Measurements from ENCODE around the gene ID3.
"Not testable (repeated sequence)": the region's sequence is repeated elsewhere in the genome, so short reads cannot be mapped to it uniquely, and the experiment has no call there.

ID3 gene

DNA sequence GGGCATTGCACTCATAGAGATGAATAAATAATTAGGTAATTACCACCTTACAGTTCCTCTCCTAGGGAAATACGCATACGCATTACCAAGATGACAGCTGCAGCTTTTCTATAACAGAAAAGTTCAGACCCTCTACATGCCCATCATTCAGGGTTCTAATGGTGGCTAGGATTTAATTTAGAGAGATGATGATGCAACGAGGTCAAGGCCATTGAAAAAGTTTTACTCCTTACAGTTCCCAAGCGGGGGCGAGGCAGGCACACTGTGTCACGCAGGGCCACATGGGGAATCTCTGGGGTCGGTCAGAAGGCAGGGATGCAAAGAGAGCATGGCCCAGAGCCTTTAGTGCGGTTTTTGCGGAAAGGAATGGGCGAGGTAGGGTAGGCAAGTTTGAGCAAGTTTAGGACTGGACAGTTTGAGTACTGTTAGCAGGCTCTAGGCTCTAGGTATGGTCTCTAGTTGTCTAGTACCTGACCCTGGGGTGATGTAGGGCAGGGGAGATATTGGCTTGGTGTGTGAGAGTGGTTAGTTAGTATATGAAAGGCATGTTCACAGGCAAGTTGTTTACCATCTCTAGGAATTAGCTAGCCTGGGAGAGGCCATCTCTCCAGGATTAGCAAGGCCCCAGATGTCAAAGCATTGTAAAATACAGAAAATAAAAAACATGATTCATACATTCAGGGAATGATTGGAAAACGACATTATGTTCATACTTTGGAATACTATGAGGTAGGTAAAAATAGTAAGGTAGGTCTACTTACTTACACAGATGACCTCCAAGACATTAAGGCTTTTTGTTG is 29.6 kb upstream of the ID3 start:
- no peak for DNase-seq (ENCODE audit: low read depth)

DNA sequence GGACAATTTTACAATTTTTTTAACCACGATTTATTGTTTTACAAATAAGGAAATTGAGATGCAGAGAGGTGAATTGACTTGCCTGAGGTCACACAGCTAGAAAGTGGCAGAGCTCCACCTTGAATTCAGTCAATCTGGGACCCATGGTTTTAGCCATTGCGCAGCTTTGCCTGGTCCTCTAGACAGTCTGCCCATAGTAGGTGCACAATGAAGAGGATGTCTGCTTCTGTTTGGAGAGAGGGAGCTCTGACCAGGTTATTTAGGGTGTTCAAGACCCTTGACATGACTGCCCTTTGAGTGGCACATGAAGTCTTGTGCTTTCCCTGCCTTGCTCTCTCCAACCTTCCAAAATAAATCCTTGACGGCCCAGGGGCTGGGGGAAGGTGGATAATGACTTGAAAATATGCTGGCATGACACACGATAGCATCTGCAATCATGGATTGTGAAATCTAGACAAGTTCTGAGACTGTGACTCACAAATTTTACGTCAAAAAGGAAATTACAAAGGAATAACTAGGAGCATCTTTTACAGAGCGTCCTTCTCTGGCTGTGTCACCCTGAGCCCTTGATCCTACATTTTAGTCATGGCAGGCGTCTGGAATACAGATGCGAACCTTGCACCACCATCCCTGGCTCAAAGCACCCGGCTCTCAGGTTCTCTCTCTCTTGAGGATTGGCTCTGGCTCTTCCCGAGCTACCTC is 26.2 kb upstream of the ID3 start:
- DNase-seq (ENCODE audit: low read depth): no peak

DNA sequence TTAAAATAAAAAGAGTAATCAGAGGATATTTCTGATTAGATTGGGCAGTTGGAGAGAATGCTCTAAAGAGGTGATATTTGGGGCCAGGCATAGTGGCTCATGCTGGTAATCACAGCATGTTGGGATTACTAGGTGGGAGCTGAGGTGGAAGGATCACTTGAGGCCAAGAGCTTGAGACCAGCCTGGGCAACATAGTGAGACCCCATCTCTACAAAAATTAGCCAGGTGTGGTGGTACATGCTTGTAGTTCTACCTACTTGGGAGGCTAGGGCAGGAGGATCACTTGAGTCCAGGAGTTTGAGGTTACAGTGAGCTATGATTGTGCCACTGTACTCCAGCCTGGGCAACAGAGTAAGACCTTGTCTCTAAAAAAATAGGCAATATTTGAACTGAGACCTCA is 24.4 kb upstream of the ID3 start:
- DNase-seq (ENCODE audit: low read depth): not testable (repeated sequence)

DNA sequence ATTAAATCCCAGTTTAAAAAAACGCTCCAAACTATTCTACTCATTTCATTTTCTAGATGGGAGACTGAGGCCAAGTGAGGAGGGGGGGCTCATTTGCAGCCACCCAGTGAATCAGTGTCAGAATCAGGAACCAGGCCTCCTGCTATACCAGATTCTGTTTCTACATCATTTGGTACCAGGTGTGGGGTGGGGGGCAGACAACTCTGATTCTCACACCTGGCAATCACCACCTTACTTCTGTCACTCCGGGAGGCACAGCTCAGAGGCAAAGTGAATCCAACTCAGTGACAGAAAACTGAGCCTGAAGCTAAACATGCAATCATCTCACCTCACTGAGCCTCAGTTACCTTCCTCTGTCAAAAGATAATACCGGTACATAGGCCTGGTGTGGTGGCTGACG is 23.5 kb upstream of the ID3 start:
- DNase-seq (ENCODE audit: low read depth): no peak

DNA sequence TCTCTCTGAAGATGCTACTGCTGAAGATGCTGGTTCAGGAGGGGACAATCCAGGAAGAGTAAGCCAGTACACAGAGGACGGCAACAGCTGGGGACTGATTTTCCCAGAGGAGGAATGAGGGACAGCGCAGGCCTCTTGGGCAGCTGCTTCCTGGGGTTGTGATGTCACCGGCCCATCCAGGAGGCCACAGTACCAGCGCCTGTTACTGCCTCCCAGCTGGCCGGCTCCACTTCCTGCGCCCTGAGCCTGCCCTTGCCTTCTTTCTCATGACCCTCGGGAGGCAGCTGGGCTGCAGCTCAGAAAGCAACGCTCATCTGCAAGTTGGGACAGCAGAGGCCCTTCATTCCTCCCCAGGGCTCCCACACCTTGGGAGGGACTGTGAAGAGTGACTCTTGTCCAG is 21.9 kb upstream of the ID3 start:
- no peak for DNase-seq (ENCODE audit: low read depth)

DNA sequence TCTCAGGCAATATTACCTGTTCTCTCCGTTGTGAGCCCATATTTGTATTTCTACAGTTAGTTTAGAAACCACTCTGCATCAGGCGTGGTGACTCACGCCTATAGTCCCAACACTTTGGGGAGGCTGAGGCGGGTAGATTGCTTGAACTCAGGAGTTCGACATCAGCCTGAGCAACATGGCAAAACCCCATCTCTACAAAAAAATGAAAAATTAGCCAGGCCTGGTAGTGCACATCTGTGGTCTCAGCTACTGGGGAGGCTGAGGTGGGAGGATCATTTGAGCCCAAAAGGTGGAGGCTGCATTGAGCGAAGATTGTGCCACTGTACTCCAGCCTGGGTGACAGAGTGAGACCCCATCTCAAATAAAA is 19.7 kb upstream of the ID3 start:
- DNase-seq (ENCODE audit: low read depth): no peak

DNA sequence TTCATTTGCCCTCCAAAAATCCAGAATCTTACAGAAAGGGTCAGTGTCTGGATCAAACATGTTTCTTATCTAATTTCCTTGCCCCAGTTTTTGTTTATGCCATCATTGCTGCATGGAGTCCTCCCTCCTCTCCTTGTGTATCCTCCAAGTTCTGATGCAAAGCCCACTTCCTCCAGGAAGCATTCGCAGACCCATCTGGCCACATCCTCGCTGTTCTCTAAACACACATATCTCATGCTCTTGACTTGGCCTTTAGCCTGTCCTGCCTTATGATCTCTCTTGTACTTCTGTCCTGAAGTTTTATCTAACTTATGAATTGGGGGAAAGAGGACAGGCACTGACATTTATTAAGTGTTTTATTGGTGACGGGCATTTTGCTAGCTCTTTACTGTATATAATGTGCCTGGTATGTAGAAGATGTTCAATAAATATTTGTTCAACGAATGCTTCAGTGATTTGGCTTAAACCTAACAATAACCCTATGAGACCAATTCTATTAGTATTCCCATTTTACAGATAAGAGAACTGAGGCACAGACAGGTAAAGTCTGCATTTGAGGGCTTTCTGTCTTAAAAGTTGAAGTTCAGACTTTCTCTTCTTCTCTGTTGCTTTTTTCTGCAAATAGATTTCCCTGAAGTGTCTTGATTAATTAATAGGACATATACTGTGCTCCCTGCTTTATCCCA is 19.2 kb upstream of the ID3 start:
- no peak for DNase-seq (ENCODE audit: low read depth)

DNA sequence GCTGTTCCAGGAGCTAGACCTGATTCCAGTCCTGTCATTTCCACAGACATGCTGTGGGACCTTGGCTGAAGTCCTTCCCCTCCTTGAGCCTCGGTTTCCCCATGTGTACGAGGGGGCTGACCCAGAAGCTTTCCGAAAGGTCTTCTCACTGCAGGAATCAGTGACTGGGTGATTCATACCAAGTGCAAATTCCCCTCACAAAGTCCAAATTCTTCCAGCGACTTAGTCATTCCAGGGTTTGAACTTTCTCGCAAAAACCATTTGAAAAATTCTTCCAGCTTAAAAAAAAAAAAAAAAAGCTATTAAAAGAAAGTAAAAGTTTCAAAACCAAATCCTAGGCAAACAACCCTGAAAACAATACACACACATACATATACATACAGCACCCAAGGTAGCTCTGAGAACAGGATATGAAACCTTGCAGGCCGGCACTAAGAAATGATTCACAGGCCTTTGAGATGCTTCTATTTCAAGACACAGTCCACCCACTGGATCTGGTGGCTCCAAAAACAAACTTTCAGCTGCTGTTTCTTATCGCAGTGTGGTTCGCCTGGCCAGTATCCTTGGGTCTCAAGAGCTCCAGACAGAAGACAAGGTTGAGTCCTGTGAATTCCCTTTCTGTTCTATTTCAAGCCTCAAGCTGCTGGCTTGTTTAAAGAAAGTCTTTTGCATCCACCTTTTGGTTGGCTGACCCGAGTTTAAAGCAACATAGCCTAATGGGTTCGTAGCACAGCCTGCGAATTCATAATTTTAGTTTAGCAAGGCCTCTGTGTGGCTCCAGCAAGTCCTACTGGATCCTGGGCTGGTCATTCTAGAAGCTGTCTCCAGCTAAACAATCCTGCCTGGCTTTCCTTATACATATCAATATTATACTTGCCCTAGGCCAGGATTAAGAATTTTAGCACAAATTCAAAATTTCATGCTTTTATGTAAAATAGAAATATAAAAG is 18.0 kb upstream of the ID3 start:
- DNase-seq (ENCODE audit: low read depth): no peak

DNA sequence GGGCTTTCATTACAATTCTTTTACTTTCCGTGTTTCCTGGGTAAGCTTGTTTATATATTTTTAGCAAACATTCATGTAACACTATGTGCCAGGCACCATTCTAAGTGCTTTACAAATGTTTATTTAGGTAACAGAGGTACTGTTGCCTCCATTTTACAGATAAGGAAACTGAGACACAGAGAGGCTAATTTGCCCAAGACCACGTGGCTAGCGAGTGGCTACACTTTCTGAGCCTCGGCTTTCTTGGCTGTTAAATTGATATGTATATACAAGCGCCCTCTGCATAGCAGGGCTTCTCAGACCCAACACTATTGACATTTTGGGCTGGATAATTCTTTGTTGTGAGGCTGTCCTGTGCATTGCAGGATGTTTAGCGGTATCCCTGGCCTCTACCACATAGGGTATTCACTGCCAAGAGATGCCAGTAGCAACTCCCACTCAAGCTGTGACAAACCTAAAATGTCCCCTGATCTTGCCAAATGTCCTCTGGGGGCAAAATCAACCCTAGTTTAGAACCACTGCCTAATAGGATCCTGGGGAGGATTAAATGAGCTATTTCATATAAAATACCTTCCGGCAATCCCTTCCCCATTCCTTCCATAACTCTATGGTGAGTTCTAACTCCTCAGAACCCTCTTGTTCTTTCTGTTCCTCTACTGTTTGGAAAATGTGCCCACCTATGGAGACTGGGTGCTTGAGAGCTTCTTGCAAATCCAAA is 17.2 kb upstream of the ID3 start:
- DNase-seq (ENCODE audit: low read depth): no peak

DNA sequence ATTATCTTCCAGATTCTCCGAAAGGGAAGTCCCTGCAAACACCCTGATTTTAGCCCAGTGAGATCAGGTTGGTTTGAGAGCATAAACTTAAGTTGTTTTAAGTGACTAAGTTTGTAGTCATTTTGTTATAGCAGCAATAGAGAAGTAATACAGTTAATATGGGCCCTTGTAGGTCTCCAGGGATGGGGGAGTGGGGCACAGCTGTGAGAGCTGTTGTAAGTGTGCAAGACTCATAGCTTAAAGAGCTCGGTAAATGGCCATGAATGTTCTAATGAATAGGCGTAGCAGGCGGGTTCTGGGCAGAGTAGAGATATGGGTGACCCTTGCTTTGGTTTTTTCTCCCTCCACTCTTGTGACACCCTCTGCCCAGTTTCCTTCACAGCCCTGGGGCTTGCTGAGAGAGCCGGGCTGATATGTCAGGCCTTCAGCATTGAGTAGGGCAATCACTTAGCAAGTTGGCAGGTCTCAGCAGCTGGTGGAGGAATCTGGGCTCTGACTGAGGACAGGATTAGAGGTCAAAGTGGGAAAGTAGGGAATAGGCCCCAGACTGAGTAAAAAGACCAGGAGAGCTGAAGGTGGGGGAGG is 16.0 kb upstream of the ID3 start:
- no peak for DNase-seq (ENCODE audit: low read depth)

DNA sequence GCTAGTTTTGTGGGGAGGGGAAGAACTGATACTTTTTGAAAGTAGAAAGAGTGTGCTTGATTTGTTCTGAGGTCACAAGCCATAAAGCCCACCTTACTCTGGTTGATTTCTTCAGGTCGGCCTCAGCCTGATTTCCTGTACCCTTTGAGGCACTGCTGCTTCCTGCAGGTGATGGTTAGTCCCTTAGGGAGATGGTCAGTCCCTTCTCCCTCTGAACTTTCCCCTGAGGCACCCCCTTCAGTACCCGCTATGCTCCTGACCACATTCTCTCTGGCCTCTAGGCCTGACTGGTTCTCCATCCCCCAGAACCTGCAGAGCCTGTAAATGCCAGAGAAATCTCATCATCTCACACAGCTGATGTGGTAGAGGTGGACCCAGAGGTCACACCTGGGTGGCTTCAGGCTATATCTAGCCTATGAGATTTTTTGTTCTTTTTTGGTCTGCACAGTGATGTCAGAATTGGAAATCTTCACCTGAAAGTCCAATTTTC is 15.0 kb upstream of the ID3 start:
- no peak for DNase-seq (ENCODE audit: low read depth)

DNA sequence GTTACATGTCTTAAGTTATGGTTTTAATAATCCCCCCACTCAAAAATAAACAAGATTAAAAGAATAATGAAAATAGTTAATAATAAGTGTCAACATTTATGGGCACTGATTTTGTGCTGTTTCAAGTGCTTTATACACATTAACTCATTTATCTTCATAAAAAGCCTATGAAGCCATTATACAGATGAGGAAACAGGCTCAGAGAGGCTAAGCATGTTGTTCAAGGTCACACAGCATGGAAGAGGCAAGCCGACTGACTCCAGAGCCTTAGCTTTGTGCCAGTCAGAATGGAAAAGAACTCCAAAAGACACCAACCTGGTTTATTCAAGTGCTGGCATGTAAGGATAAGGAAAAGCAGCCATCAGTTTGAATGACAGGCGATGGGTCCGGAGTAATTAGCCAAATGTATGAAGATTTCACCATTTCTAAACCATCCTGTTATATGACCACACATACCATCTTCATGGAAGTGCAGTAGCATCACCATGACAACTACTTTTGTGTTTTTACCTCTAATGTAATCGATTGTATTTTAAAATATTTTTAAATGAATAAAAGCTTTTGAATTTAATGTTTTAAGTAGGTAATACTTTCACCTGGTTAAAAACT is 14.4 kb upstream of the ID3 start:
- DNase-seq (ENCODE audit: low read depth): no peak

DNA sequence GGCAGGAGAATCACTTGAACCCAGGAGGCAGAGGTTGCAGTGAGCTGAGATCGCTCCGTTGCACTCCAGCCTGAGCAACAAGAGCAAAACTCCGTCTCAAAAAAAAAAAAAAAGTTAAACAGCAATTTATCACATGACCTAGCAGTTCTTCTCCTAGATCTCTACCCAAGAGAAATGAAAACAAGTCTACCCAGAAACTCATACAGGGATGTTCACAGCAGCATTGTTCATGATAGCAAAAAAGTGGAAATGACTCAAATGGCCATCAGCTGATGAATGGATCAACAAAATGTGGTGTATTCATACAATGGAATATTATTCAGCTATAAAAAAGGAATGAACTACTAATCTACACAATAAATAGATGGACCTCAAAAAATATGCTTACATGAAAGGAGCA is 12.2 kb upstream of the ID3 start:
- DNase-seq (ENCODE audit: low read depth): no peak

DNA sequence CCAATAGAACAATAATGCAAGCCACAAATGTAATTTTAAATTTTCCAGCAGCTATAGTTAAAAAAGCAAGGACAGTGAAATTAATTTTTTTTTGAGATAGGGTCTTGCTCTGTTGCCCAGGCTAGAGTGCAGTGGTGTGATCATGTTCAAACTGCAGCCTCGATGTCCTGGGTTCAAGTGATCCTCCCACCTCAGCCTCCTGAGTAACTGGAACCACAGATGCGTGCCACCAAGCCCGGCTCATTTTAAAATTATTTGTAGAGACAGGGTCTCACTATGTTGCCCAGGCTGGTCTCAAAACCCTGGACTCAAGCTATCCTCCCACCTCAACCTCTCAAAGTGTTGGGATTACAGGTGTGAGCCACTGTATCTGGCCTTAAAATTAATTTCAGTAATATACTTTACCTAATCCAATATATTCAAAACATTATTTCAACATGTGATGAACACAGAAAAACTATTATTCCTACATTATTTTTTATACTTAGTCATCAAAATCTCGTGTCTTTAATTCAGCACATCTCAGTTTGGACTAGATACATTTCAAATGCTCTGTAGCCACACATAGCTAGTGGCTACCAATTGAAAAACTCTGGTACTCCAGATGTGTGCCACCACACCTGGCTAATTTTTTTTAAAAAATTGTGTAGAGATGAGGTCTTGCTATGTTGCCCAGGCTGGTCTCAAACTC is 10.8 kb upstream of the ID3 start:
- no peak for DNase-seq (ENCODE audit: low read depth)

DNA sequence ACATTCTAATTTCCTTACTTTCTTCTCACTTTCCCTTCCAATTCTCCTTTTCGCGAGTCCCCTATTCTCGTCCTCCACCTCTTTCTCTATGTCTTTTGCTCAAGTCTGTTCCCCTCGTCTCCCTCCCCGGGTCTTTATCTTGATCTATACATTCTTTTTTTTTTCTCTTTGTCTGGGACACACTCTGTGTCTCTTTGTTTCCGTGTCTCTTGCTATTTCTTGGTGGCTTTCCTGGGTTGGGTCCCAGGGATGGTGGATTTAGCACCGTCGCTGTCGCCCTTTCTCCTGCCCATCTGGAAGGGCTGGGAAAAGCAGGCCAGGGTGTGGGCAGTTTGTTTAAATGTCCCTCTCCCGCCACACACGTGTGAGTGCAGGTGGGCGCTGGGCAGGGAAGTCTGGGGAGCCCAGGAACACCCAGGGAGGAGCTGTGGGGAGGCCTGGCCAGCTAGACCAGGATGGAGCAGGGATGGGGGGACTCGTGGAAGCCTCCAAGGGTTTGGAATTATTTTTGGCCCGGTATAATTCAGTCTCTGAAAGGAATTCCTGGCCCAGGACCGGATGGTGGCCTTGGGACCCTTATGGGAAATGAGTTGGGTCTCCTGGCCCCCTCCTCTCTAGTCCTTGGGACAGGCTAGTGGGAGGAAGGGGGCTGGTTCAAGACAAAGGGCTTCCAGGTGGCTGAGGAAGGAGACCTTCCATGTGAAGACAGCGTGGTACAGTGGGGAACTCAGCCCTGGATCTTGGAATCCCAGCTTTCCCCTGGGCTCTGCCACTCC is 9.5 kb upstream of the ID3 start:
- no peak for DNase-seq (ENCODE audit: low read depth)

DNA sequence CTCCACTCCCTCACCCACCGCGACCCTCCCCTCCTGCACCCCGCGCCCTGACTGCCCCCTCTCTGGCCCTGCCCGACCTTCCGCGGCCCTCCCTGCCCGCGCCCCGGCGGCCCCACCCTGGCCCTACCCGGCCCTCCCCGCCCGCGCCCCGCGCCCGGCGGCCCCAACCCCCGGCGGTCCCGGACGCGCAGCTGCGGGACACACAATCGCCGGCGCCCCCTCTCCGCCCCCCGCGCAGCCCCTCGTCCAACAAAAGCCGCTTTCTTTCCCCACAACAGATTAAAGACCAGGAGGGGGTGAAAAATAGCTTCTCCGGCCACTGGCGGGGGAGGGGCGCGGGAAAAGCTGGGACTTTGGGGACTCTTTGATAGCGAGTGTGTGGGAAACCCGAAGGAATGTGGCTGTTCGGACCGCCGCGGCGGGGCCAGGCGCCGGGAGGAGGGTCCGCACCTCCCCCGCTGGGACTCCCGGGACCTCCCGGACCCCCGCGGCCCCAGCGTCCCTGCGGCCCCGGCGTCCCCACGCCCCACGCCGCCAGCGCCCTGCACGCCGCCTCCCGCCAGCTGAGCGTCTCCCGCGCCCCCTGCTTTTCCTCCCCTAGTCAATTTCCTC is 8.8 kb upstream of the ID3 start:
- DNase-seq (ENCODE audit: low read depth): no peak

DNA sequence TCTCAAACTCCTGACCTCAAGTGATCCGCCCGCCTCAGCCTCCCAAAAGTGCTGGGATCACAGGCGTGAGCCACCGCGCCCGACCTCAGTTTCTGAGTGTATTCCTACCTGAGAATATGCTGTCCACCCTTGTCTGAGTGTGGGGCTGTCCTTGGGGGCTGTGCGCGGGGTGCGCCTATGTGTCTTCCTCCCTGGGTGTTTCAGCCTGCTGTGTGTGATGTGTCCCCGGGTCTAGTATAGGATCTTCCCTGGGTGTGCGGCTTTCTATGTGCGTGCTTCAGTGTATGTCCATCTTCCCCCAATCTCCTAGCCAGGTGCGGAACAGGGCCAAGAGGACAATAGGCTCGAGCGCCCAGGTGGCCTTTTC is 8.3 kb upstream of the ID3 start:
- no peak for DNase-seq (ENCODE audit: low read depth)

DNA sequence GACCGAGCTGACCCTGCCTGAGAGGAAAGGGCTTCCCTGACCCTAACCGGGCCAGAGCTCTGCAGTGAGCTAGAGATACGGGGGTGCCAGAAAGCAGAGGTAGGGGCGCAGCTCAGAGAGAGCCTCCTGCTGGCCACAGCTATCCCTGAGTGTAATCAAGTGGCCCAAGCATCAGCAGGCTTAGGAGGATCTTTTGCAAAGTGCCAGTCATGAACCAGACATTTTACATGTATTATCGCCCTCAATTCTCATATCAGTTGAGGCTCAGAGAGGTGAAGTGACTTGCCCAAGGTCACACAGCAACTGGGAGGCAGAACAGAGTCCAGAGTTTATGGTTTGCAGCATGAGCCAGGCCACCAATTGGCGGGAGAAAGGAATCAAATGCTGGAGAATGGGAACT is 7.0 kb upstream of the ID3 start:
- DNase-seq (ENCODE audit: low read depth): no peak

DNA sequence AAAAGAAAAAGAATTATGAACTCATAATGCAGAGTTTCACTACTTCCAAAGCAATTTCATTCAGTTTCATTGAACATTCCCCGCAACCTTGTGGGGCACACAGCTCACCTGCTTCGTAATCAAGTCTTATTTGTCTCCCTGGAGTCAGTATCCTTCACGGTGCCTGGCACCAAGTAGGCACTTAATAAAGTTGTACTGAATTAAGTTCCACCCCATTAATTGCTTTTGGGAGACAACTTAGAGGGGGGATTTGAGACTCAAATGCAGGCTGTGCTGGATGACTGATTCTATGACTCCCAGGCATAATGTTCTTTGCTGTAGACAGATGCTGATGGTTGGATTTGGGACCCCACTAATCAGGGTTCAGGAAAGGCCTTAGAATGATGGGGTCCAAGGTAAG is 6.5 kb upstream of the ID3 start:
- no peak for DNase-seq (ENCODE audit: low read depth)
